WTC11 (cell line): ENCODE results near the gene BTBD9. TPM values are rescaled to one million over a fixed set of nuclear protein-coding genes. Genes with fewer than 3 reads are reported as not detected.

Source experiments
- ATAC-seq: fragments of 200-7000 bp; cut with Tn5 transposase; 2 replicates; pipeline ENCODE4 v1.10.0; 2021; ENCODE audit warnings: mild to moderate bottlenecking, moderate library complexity
- CTCF ChIA-PET: fragments of 300-600 bp; sonication (Branson Sonifier 250); formaldehyde crosslinking; loops from one replicate; lab custom pipeline; 2021; ENCODE audit warnings: antibody characterized with exemption; lab: Charles Lee
- POLR2A ChIA-PET: fragments of 350-600 bp; sonication (Branson Sonifier 250); formaldehyde crosslinking; loops from one replicate; lab custom pipeline; 2021; ENCODE audit warnings: antibody characterized with exemption; lab: Charles Lee
- DNase-seq: peaks from one replicate; pipeline ENCODE4 v3.0.0; 2021; ENCODE audit warnings: low spot score
- H3K27ac Mint-ChIP-seq: 2 replicates; pipeline ENCODE4 v1.8.0; 2021; ENCODE audit warnings: mixed read lengths
- H3K27me3 Mint-ChIP-seq: 2 replicates; pipeline ENCODE4 v1.8.0; 2021; ENCODE audit warnings: low read depth, mild to moderate bottlenecking, moderate library complexity, mixed read lengths
- H3K36me3 Mint-ChIP-seq: 2 replicates; pipeline ENCODE4 v1.8.0; 2021; ENCODE audit warnings: mixed read lengths
- H3K4me1 Mint-ChIP-seq: 2 replicates; pipeline ENCODE4 v1.8.0; 2022; ENCODE audit warnings: mixed read lengths
- H3K4me3 Mint-ChIP-seq: 2 replicates; pipeline ENCODE4 v1.8.0; 2021; ENCODE audit warnings: mild to moderate bottlenecking, moderate library complexity, mixed read lengths
- H3K9me3 Mint-ChIP-seq: 2 replicates; pipeline ENCODE4 v1.8.0; 2021; ENCODE audit warnings: mixed read lengths
- ATF1 ChIP-seq: sonication (generic); formaldehyde crosslinking; IDR thresholded peaks from 2 replicates; pipeline ENCODE4 v1.8.1; 2023; ENCODE audit warnings: mild to moderate bottlenecking, moderate library complexity, missing genetic modification reagents
- E2F1 ChIP-seq: sonication (generic); formaldehyde crosslinking; IDR thresholded peaks from 2 replicates; pipeline ENCODE4 v1.8.0; 2022; ENCODE audit warnings: mild to moderate bottlenecking, missing genetic modification reagents
- ETV6 ChIP-seq: sonication (generic); formaldehyde crosslinking; IDR thresholded peaks from 2 replicates; pipeline ENCODE4 v1.8.1; 2022; ENCODE audit warnings: mild to moderate bottlenecking, missing genetic modification reagents
- JAZF1 ChIP-seq: fragments of 250-450 bp; sonication (Bioruptor Pico); IDR thresholded peaks from 2 replicates; pipeline ENCODE4 v1.9.0; 2021; ENCODE audit warnings: moderate library complexity, mild to moderate bottlenecking, inconsistent platforms
- MYBL2 ChIP-seq: sonication (generic); formaldehyde crosslinking; IDR thresholded peaks from 2 replicates; pipeline ENCODE4 v1.8.1; 2023; ENCODE audit warnings: mild to moderate bottlenecking, moderate library complexity, missing genetic modification reagents
- NFYB ChIP-seq: sonication (generic); formaldehyde crosslinking; conservative IDR thresholded peaks from 2 replicates; pipeline ENCODE4 v1.8.0; 2022; ENCODE audit warnings: low read depth, missing genetic modification reagents
- NR3C1 ChIP-seq: sonication (generic); formaldehyde crosslinking; conservative IDR thresholded peaks from 2 replicates; pipeline ENCODE4 v1.8.1; 2023; ENCODE audit warnings: low read depth, mild to moderate bottlenecking, missing genetic modification reagents
- PREB ChIP-seq: sonication (generic); formaldehyde crosslinking; IDR thresholded peaks from 2 replicates; pipeline ENCODE4 v1.8.1; 2022; ENCODE audit warnings: mild to moderate bottlenecking, missing genetic modification reagents, moderate library complexity, borderline replicate concordance
- PRRX2 ChIP-seq: fragments of 250-450 bp; sonication (Bioruptor Pico); IDR thresholded peaks from 2 replicates; pipeline ENCODE4 v1.8.0; 2021; ENCODE audit warnings: mild to moderate bottlenecking
- USF2 ChIP-seq: sonication (generic); formaldehyde crosslinking; IDR thresholded peaks from 2 replicates; pipeline ENCODE4 v1.8.1; 2023; ENCODE audit warnings: mild to moderate bottlenecking, missing genetic modification reagents, moderate library complexity
- ZNF219 ChIP-seq: sonication (generic); formaldehyde crosslinking; IDR thresholded peaks from 2 replicates; pipeline ENCODE4 v1.8.0; 2023; ENCODE audit warnings: missing genetic modification reagents, mild to moderate bottlenecking, borderline replicate concordance
- ZNF396 ChIP-seq: fragments of 250-450 bp; sonication (Bioruptor Pico); IDR thresholded peaks from 2 replicates; pipeline ENCODE4 v1.8.0; 2021; ENCODE audit warnings: mild to moderate bottlenecking, moderate library complexity, borderline replicate concordance
- ZNF416 ChIP-seq: fragments of 250-450 bp; sonication (Bioruptor Pico); IDR thresholded peaks from 2 replicates; pipeline ENCODE4 v1.9.0; 2021; ENCODE audit warnings: mild to moderate bottlenecking, inconsistent platforms
- total RNA-seq: library from RNA; stranded (reverse); gene quantifications from 3 replicates; pipeline ENCODE4 v1.2.3, GENCODE V29; 2021
- TF ChIP-seq, protein P1 (sequence below): fragments of 200-600 bp; IDR thresholded peaks from 2 replicates; pipeline ENCODE4 v1.8.0; 2022; ENCODE audit warnings: antibody characterized with exemption
- TF ChIP-seq, protein P2 (sequence below): sonication (generic); formaldehyde crosslinking; IDR thresholded peaks from 2 replicates; pipeline ENCODE4 v1.8.1; 2022; ENCODE audit warnings: missing genetic modification reagents, borderline replicate concordance
- TF ChIP-seq, protein P3 (sequence below): fragments of 250-450 bp; sonication (Bioruptor Pico); IDR thresholded peaks from 2 replicates; pipeline ENCODE4 v1.9.0; 2021; ENCODE audit warnings: mild to moderate bottlenecking, borderline replicate concordance
- TF ChIP-seq, protein P4 (sequence below): sonication (generic); formaldehyde crosslinking; IDR thresholded peaks from 2 replicates; pipeline ENCODE4 v1.8.0; 2023; ENCODE audit warnings: missing genetic modification reagents, mild to moderate bottlenecking, borderline replicate concordance
- TF ChIP-seq, protein P5 (sequence below): sonication (generic); formaldehyde crosslinking; conservative IDR thresholded peaks from 2 replicates; pipeline ENCODE4 v1.8.1; 2022; ENCODE audit warnings: mild to moderate bottlenecking, missing genetic modification reagents

BTBD9 gene
- total RNA-seq, 1 experiment from 2014 or later: 4.2 TPM

GRCh38 chr6:38118791-38119365 lies 520.9 kb downstream of the BTBD9 start:
- POLR2A ChIA-PET: no interaction called here
- H3K4me1 Mint-ChIP-seq: peaks cover 24% of the 10 kb centered on the region
- DNase-seq: no peak
- H3K4me3 Mint-ChIP-seq: no peak overlapping the region
- H3K27ac Mint-ChIP-seq: no peak overlapping the region
- H3K9me3 Mint-ChIP-seq: peaks cover 4% of the 10 kb centered on the region; the same call in 1 of the 2 replicates
- H3K36me3 Mint-ChIP-seq: peaks cover 6% of the 10 kb centered on the region
- ATAC-seq: no peak
- H3K27me3 Mint-ChIP-seq: no peaks in the 10 kb centered on the region
- CTCF ChIA-PET: interaction anchor here (0.6 to 2.1 kb wide), 3 partner anchors 8 to 378 kb away, joined by 3 to 5 read pairs (median 5); no protein-coding TSS in a partner anchor
- TF ChIP-seq USF2 (no peak), ATF1 (no peak), ZNF416 (no peak), NR3C1 (CRISPR knock-in tag) (no peak), NFYB (CRISPR knock-in tag) (no peak), E2F1 (CRISPR knock-in tag) (no peak), ETV6 (CRISPR knock-in tag) (no peak), PRRX2 (CRISPR knock-in tag) (no peak), ZNF219 (CRISPR knock-in tag) (no peak), PREB (CRISPR knock-in tag) (no peak), JAZF1 (CRISPR knock-in tag) (no peak), ZNF396 (CRISPR knock-in tag) (no peak), MYBL2 (no peak)
- TF ChIP-seq, protein P1, sequence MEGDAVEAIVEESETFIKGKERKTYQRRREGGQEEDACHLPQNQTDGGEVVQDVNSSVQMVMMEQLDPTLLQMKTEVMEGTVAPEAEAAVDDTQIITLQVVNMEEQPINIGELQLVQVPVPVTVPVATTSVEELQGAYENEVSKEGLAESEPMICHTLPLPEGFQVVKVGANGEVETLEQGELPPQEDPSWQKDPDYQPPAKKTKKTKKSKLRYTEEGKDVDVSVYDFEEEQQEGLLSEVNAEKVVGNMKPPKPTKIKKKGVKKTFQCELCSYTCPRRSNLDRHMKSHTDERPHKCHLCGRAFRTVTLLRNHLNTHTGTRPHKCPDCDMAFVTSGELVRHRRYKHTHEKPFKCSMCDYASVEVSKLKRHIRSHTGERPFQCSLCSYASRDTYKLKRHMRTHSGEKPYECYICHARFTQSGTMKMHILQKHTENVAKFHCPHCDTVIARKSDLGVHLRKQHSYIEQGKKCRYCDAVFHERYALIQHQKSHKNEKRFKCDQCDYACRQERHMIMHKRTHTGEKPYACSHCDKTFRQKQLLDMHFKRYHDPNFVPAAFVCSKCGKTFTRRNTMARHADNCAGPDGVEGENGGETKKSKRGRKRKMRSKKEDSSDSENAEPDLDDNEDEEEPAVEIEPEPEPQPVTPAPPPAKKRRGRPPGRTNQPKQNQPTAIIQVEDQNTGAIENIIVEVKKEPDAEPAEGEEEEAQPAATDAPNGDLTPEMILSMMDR: no peak
- TF ChIP-seq, protein P2, sequence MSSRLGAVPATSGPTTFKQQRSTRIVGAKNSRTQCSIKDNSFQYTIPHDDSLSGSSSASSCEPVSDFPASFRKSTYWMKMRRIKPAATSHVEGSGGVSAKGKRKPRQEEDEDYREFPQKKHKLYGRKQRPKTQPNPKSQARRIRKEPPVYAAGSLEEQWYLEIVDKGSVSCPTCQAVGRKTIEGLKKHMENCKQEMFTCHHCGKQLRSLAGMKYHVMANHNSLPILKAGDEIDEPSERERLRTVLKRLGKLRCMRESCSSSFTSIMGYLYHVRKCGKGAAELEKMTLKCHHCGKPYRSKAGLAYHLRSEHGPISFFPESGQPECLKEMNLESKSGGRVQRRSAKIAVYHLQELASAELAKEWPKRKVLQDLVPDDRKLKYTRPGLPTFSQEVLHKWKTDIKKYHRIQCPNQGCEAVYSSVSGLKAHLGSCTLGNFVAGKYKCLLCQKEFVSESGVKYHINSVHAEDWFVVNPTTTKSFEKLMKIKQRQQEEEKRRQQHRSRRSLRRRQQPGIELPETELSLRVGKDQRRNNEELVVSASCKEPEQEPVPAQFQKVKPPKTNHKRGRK: no peak
- TF ChIP-seq, protein P3, sequence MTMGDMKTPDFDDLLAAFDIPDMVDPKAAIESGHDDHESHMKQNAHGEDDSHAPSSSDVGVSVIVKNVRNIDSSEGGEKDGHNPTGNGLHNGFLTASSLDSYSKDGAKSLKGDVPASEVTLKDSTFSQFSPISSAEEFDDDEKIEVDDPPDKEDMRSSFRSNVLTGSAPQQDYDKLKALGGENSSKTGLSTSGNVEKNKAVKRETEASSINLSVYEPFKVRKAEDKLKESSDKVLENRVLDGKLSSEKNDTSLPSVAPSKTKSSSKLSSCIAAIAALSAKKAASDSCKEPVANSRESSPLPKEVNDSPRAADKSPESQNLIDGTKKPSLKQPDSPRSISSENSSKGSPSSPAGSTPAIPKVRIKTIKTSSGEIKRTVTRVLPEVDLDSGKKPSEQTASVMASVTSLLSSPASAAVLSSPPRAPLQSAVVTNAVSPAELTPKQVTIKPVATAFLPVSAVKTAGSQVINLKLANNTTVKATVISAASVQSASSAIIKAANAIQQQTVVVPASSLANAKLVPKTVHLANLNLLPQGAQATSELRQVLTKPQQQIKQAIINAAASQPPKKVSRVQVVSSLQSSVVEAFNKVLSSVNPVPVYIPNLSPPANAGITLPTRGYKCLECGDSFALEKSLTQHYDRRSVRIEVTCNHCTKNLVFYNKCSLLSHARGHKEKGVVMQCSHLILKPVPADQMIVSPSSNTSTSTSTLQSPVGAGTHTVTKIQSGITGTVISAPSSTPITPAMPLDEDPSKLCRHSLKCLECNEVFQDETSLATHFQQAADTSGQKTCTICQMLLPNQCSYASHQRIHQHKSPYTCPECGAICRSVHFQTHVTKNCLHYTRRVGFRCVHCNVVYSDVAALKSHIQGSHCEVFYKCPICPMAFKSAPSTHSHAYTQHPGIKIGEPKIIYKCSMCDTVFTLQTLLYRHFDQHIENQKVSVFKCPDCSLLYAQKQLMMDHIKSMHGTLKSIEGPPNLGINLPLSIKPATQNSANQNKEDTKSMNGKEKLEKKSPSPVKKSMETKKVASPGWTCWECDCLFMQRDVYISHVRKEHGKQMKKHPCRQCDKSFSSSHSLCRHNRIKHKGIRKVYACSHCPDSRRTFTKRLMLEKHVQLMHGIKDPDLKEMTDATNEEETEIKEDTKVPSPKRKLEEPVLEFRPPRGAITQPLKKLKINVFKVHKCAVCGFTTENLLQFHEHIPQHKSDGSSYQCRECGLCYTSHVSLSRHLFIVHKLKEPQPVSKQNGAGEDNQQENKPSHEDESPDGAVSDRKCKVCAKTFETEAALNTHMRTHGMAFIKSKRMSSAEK (CRISPR knock-in tag): no peak
- TF ChIP-seq, protein P4, sequence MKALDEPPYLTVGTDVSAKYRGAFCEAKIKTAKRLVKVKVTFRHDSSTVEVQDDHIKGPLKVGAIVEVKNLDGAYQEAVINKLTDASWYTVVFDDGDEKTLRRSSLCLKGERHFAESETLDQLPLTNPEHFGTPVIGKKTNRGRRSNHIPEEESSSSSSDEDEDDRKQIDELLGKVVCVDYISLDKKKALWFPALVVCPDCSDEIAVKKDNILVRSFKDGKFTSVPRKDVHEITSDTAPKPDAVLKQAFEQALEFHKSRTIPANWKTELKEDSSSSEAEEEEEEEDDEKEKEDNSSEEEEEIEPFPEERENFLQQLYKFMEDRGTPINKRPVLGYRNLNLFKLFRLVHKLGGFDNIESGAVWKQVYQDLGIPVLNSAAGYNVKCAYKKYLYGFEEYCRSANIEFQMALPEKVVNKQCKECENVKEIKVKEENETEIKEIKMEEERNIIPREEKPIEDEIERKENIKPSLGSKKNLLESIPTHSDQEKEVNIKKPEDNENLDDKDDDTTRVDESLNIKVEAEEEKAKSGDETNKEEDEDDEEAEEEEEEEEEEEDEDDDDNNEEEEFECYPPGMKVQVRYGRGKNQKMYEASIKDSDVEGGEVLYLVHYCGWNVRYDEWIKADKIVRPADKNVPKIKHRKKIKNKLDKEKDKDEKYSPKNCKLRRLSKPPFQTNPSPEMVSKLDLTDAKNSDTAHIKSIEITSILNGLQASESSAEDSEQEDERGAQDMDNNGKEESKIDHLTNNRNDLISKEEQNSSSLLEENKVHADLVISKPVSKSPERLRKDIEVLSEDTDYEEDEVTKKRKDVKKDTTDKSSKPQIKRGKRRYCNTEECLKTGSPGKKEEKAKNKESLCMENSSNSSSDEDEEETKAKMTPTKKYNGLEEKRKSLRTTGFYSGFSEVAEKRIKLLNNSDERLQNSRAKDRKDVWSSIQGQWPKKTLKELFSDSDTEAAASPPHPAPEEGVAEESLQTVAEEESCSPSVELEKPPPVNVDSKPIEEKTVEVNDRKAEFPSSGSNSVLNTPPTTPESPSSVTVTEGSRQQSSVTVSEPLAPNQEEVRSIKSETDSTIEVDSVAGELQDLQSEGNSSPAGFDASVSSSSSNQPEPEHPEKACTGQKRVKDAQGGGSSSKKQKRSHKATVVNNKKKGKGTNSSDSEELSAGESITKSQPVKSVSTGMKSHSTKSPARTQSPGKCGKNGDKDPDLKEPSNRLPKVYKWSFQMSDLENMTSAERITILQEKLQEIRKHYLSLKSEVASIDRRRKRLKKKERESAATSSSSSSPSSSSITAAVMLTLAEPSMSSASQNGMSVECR (CRISPR knock-in tag): no peak
- TF ChIP-seq, protein P5, sequence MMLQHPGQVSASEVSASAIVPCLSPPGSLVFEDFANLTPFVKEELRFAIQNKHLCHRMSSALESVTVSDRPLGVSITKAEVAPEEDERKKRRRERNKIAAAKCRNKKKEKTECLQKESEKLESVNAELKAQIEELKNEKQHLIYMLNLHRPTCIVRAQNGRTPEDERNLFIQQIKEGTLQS (CRISPR knock-in tag): no peak
